HepG2 (cell line): ENCODE data around the gene KRTAP12-2. TPM values are rescaled to one million over a fixed set of nuclear protein-coding genes. Genes with fewer than 3 reads are reported as not detected.

Experiments
- ATAC-seq: fragments of 200-7000 bp; cut with Tn5 transposase; 3 replicates; pipeline ENCODE4 v1.9.1; 2020; ENCODE audit warnings: mild to moderate bottlenecking, moderate library complexity
- BruUV-seq: library from RNA; stranded (reverse); fragments of 400-500 nt; replicated peaks from 2 replicates; lab custom pipeline; 2021; lab: Mats Ljungman, UMichigan
- CTCF ChIA-PET: fragments of 300-600 bp; formaldehyde crosslinking; extraction: SDS; loops from one replicate; lab custom pipeline; 2021; ENCODE audit warnings: low total read pairs, inconsistent platforms, low intra/inter-chr PET ratio; lab: Yijun Ruan, JAX
- POLR2A ChIA-PET: fragments of 350-600 bp; sonication (Branson Sonifier 250); formaldehyde crosslinking; loops from one replicate; lab custom pipeline; 2020; ENCODE audit warnings: antibody characterized with exemption, inconsistent platforms; lab: Yijun Ruan, JAX
- DNase-seq: peaks from one replicate; pipeline ENCODE4 v3.0.0-alpha.2; 2015; ENCODE audit warnings: low spot score
- FAIRE-seq: peaks from 3 replicates; lab custom pipeline; 2011; peaks lifted over from hg19 to GRCh38; lab: Jason Lieb, UNC
- H2AFZ ChIP-seq: one replicate; pipeline ENCODE4 v1.6.1; 2011; ENCODE audit warnings: low read length, inconsistent platforms
- H3K27ac ChIP-seq: fragments of 300-600 bp; 3 replicates; pipeline ENCODE4 v1.8.0; 2011; ENCODE audit warnings: mixed run types, mild to moderate bottlenecking, mixed read lengths, low read length, inconsistent platforms; ENCODE audit not compliant: insufficient read depth; ENCODE audit errors: extremely low read length
- H3K27me3 ChIP-seq, 2 experiments: fragments of 200-600 bp in 1 of 2; 2 replicates in 1 of 2; 3 replicates in 1 of 2; pipeline versions ENCODE4 v1.6.0 to v1.8.0; 2011; ENCODE audit warnings: low read length in 2 of 2, mild to moderate bottlenecking in 2 of 2, moderate library complexity in 2 of 2, inconsistent platforms in 1 of 2; ENCODE audit not compliant: insufficient read depth in 2 of 2, control insufficient read depth in 1 of 2
- H3K36me3 ChIP-seq, 2 experiments: fragments of 200-600 bp in 1 of 2; replicated peaks in 1 of 2; 2 replicates in 1 of 2; 3 replicates in 1 of 2; pipeline versions ENCODE4 v1.5.1 to v1.8.0; 2011; ENCODE audit warnings: low read length in 2 of 2, inconsistent platforms in 1 of 2; ENCODE audit not compliant: insufficient read depth in 2 of 2, control insufficient read depth in 1 of 2
- H3K4me1 ChIP-seq: 2 replicates; pipeline ENCODE4 v1.5.1; 2012; ENCODE audit warnings: low read length, inconsistent platforms; ENCODE audit not compliant: insufficient read depth
- H3K4me2 ChIP-seq: 2 replicates; pipeline ENCODE4 v1.6.0; 2011; ENCODE audit warnings: low read depth, low read length, inconsistent platforms
- H3K4me3 ChIP-seq, 3 experiments: fragments of 200-600 bp in 1 of 3; sonication (generic), shearing (Covaris generic) in 1 of 3; replicated peaks in 1 of 3; 2 replicates each; pipeline ENCODE4 v1.5.1; 2011 to 2016; ENCODE audit warnings: low read length in 3 of 3, inconsistent platforms in 2 of 3, low read depth in 2 of 3, mild to moderate bottlenecking in 2 of 3, control low read depth in 1 of 3, mixed read lengths in 1 of 3; ENCODE audit not compliant: insufficient read depth in 1 of 3
- H3K79me2 ChIP-seq: one replicate; pipeline ENCODE4 v1.6.1; 2011; ENCODE audit warnings: low read length, inconsistent platforms; ENCODE audit not compliant: insufficient read depth
- H3K9ac ChIP-seq: 2 replicates; pipeline ENCODE4 v1.6.0; 2011; ENCODE audit warnings: mild to moderate bottlenecking, low read depth, low read length, inconsistent platforms; ENCODE audit not compliant: insufficient read depth
- H3K9me3 ChIP-seq: 2 replicates; pipeline ENCODE4 v1.5.1; 2012; ENCODE audit warnings: mild to moderate bottlenecking, low read length
- H4K20me1 ChIP-seq: 2 replicates; pipeline ENCODE4 v1.6.0; 2011; ENCODE audit warnings: inconsistent platforms, mild to moderate bottlenecking, low read length, moderate library complexity; ENCODE audit not compliant: insufficient read depth
- IKZF5 ChIP-seq: IDR thresholded peaks from 2 replicates; pipeline ENCODE4 v1.6.1; 2018; ENCODE audit warnings: missing genetic modification reagents, mild to moderate bottlenecking, missing compliant biosample characterization
- KLF15 ChIP-seq: sonication (generic); formaldehyde crosslinking; IDR thresholded peaks from 2 replicates; pipeline ENCODE4 v1.8.1; 2023; ENCODE audit warnings: borderline replicate concordance, mild to moderate bottlenecking, inconsistent platforms, missing genetic modification reagents, mixed read lengths
- MBNL3 ChIP-seq: fragments of 250-450 bp; sonication (Bioruptor Pico); conservative IDR thresholded peaks from 2 replicates; pipeline ENCODE4 v1.8.0; 2022; ENCODE audit warnings: mild to moderate bottlenecking, inconsistent platforms
- MYC ChIP-seq: sonication (generic); formaldehyde crosslinking; IDR thresholded peaks from 2 replicates; pipeline ENCODE4 v1.9.0; 2021; ENCODE audit warnings: missing genetic modification reagents, borderline replicate concordance
- SIN3A ChIP-seq: IDR thresholded peaks from 2 replicates; pipeline ENCODE4 v1.6.1; 2011; ENCODE audit warnings: low read depth, mild to moderate bottlenecking, control low read depth, low read length, borderline replicate concordance
- SUZ12 ChIP-seq: fragments of 150-350 bp; IDR thresholded peaks from 2 replicates; pipeline ENCODE4 v1.6.1; 2014; ENCODE audit warnings: low read depth, low read length
- ZBTB1 ChIP-seq: sonication (generic); formaldehyde crosslinking; IDR thresholded peaks from 2 replicates; pipeline ENCODE4 v1.4.0; 2020; ENCODE audit warnings: missing genetic modification reagents, borderline replicate concordance
- ZKSCAN8 ChIP-seq: IDR thresholded peaks from 2 replicates; pipeline ENCODE4 v1.6.1; 2016; ENCODE audit warnings: borderline replicate concordance, missing genetic modification reagents, missing compliant biosample characterization
- ZNF263 ChIP-seq: sonication (generic); formaldehyde crosslinking; IDR thresholded peaks from 2 replicates; pipeline ENCODE4 v1.4.0; 2020; ENCODE audit warnings: missing genetic modification reagents
- ZNF337 ChIP-seq: sonication (generic); formaldehyde crosslinking; IDR thresholded peaks from 2 replicates; pipeline ENCODE4 v1.5.1; 2020; ENCODE audit warnings: missing genetic modification reagents, low read depth, mild to moderate bottlenecking, borderline replicate concordance
- ZNF343 ChIP-seq: sonication (generic); formaldehyde crosslinking; IDR thresholded peaks from 2 replicates; pipeline ENCODE4 v1.4.0; 2020; ENCODE audit warnings: mild to moderate bottlenecking, missing genetic modification reagents
- ZNF383 ChIP-seq: sonication (generic); formaldehyde crosslinking; IDR thresholded peaks from 2 replicates; pipeline ENCODE4 v1.4.0; 2020; ENCODE audit warnings: missing genetic modification reagents, mild to moderate bottlenecking, borderline replicate concordance
- ZNF496 ChIP-seq: sonication (generic); formaldehyde crosslinking; IDR thresholded peaks from 2 replicates; pipeline ENCODE4 v1.8.1; 2023; ENCODE audit warnings: mild to moderate bottlenecking, moderate library complexity, missing genetic modification reagents; ENCODE audit not compliant: insufficient replicate concordance
- ZNF816 ChIP-seq: sonication (generic); formaldehyde crosslinking; IDR thresholded peaks from 2 replicates; pipeline ENCODE4 v1.8.0; 2022; ENCODE audit warnings: missing genetic modification reagents, mild to moderate bottlenecking, borderline replicate concordance
- WGBS: methylation state at CpG from one replicate; pipeline ENCODE4 v1.1.6; 2017; ENCODE audit warnings: low lambda C conversion rate; 5-methylcytosine and 5-hydroxymethylcytosine counted together
- in situ Hi-C: cut with HindIII; loops from 2 replicates; pipeline ENCODE4 v1.10.0; 2017; ENCODE audit warnings: low pct_unique_long_range_greater_than_20kb; ENCODE audit not compliant: extremely low pct_ligation_motif_present
- intact Hi-C: fragments of 100-400 bp; cut with micrococcal nuclease; formaldehyde crosslinking; loops from one replicate; pipeline ENCODE4 v1.10.0; 2022; ENCODE audit not compliant: unreplicated experiment
- polyA plus RNA-seq, 8 experiments: library from polyadenylated mRNA; depleted of rRNA in 3 of 8; stranded (reverse) in 7 of 8; unstranded in 1 of 8; fragments of >200 nt; fragmentation: Illumina TruSeq in 4 of 8; extraction: Trizol in 4 of 8; gene quantifications; 2 replicates each; pipeline versions ENCODE4 v1.2.1 to v1.2.3, GENCODE V29; 2011 to 2016; ENCODE audit warnings: low read depth in 4 of 8, missing spikeins in 1 of 8, mixed read lengths in 1 of 8; ENCODE audit not compliant: insufficient read depth in 1 of 8
- total RNA-seq, 5 experiments: library from RNA; depleted of rRNA; stranded (reverse); fragments of >200 nt; fragmentation: Illumina TruSeq; extraction: Trizol; gene quantifications; 2 replicates each; pipeline ENCODE4 v1.2.3, GENCODE V29; 2016; ENCODE audit warnings: low read depth in 1 of 5

The KRTAP12-2 gene
- total and polyA plus RNA-seq, 2 of the 13 experiments (the other 11 are each of a cell fraction or from before 2014, with no cell fraction given), result not detected

- Histone ChIP-seq H3K79me2 (no peaks in the 10 kb centered on the region), H3K9me3 (peaks cover 16% of the 10 kb centered on the region), H3K27ac (no peak overlapping the region), H3K9ac (no peak overlapping the region), H3K4me2 (no peak overlapping the region), H3K4me1 (peaks cover 65% of the 10 kb centered on the region), H2AFZ (no peak overlapping the region), H3K36me3 (no peaks in the 10 kb centered on the region), H3K27me3 (peaks cover 0 to 2% of the 10 kb centered on the region in 2 experiments; a peak in 1 of 5 replicates), H4K20me1 (no peaks in the 10 kb centered on the region), H3K4me3 (no peak overlapping the region)
- ATAC-seq (no peak), FAIRE-seq (no peak), DNase-seq (no peak)
- WGBS, result 56% methylated on average over 4 of the region's 10 CpGs
- TF ChIP-seq ZNF496 (CRISPR knock-in tag), result no peak
- CTCF ChIA-PET, result no interaction called here
- POLR2A ChIA-PET, result no interaction called here
- no TSS peak for BruUV-seq
- in situ Hi-C loops, result no loop called here
- intact Hi-C loops, result loop anchor here (10.0 kb wide), 1 partner anchor 62 kb away; the partner anchor contains the start of gene KRTAP10-10
These were observed 29.8 kb upstream of the KRTAP12-2 start for GRCh38 chr21:44696572-44696971.

- Histone ChIP-seq H3K27me3 (peaks cover 0 to 2% of the 10 kb centered on the region in 2 experiments; a peak in 1 of 5 replicates), H3K9ac (no peak overlapping the region), H3K36me3 (no peaks in the 10 kb centered on the region), H3K27ac (no peak overlapping the region)
- no TSS peak for BruUV-seq
- in situ Hi-C loops, result no loop called here
- WGBS, result 69% methylated on average over 8 of the region's 8 CpGs
- intact Hi-C loops, result loop anchor here (10.0 kb wide), 1 partner anchor 61 kb away; the partner anchor contains the start of gene KRTAP10-10
- POLR2A ChIA-PET, result no interaction called here
- ATAC-seq, result no peak
- TF ChIP-seq ZNF263 (CRISPR knock-in tag) (no peak), ZBTB1 (CRISPR knock-in tag) (no peak), ZNF337 (no peak), SUZ12 (no peak), IKZF5 (CRISPR knock-in tag) (no peak), KLF15 (no peak), MBNL3 (no peak), ZNF816 (CRISPR knock-in tag) (no peak), ZNF383 (CRISPR knock-in tag) (no peak), MYC (no peak), ZNF343 (no peak), ZKSCAN8 (CRISPR knock-in tag) (no peak), SIN3A (no peak)
- TF ChIP-seq, all 625 proteins: peak for 0
- no peaks in the 10 kb centered on the region for H3K79me2 ChIP-seq
- H3K4me1 ChIP-seq, result peaks cover 56% of the 10 kb centered on the region
- FAIRE-seq (no peak), DNase-seq (no peak)
- peaks cover 16% of the 10 kb centered on the region for H3K9me3 ChIP-seq
- no peak overlapping the region for H2AFZ ChIP-seq
- H4K20me1 ChIP-seq, result no peaks in the 10 kb centered on the region
- no peak overlapping the region for H3K4me3 ChIP-seq
- no peak overlapping the region for H3K4me2 ChIP-seq
- CTCF ChIA-PET, result no interaction called here
These were observed 28.9 kb upstream of the KRTAP12-2 start for GRCh38 chr21:44695641-44696040.
